ENCODE results near the gene ASTN2. TPM values are rescaled to one million over a fixed set of nuclear protein-coding genes. Genes with fewer than 3 reads are reported as not detected.

Gene ASTN2
- polyA plus RNA-seq, 1 experiment: 12.8 TPM

DNA sequence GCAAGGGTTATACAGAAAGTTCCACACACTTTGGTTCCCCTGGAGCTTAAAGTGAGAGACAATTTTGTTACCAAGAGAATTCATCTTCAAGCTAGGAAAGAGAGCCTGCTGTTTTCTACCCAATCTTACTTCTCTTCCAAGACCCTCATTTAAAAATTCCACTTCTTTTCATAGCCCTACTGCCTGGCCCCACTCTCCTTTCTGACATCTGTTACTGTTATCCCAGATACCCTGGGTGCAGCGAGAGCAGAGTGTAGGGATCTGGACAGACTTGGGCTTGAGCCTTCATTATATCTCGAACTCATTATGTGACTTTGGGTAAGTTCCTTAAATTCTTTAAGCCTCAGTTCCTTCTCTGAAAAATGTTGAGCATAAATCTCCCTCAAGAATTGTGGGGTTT, 263.1 kb downstream of the ASTN2 start:
- Histone ChIP-seq H3K27me3 (ENCODE audit: control insufficient read depth, insufficient read depth, low read length) (no peaks in the 10 kb centered on the region), H3K36me3 (ENCODE audit: control insufficient read depth, insufficient read depth, low read length) (no peaks in the 10 kb centered on the region), H3K4me3 (ENCODE audit: low read depth, low read length) (no peak overlapping the region)
- no peak for DNase-seq (ENCODE audit: low read depth)
- POLR2A ChIA-PET: no interaction called here
- CTCF ChIA-PET: no interaction called here
- TF ChIP-seq, protein P1, sequence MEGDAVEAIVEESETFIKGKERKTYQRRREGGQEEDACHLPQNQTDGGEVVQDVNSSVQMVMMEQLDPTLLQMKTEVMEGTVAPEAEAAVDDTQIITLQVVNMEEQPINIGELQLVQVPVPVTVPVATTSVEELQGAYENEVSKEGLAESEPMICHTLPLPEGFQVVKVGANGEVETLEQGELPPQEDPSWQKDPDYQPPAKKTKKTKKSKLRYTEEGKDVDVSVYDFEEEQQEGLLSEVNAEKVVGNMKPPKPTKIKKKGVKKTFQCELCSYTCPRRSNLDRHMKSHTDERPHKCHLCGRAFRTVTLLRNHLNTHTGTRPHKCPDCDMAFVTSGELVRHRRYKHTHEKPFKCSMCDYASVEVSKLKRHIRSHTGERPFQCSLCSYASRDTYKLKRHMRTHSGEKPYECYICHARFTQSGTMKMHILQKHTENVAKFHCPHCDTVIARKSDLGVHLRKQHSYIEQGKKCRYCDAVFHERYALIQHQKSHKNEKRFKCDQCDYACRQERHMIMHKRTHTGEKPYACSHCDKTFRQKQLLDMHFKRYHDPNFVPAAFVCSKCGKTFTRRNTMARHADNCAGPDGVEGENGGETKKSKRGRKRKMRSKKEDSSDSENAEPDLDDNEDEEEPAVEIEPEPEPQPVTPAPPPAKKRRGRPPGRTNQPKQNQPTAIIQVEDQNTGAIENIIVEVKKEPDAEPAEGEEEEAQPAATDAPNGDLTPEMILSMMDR (IDR thresholded peaks at IDR 0.05; ENCODE audit: insufficient read depth, low read depth, low read length): no peak

DNA sequence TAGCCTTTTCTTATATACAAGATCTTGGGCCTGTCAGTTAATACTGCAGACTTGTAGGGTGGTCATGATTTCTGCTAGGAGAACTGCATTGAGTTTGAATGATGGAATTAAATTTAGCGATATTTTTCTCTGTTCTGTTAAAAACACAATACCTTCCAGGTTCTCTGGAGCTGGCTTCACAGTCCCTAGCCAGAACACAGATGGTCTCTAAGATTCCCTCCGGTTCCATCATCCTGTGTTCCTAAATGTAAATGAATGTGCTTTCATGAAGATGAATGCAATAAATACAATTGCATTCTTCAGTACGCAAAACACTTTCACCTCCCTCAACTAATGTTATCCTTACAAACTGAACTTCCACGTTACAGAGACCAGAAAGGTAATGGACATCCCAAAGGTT, 264.9 kb downstream of the ASTN2 start:
- ChIA-PET POLR2A (no interaction called here), CTCF (no interaction called here)
- no peaks in the 10 kb centered on the region for H3K27me3 ChIP-seq (ENCODE audit: control insufficient read depth, insufficient read depth, low read length)
- no peak for DNase-seq (ENCODE audit: low read depth)
- no peak overlapping the region for H3K4me3 ChIP-seq (ENCODE audit: low read depth, low read length)
- TF ChIP-seq, protein P1 (IDR thresholded peaks at IDR 0.05; ENCODE audit: insufficient read depth, low read depth, low read length): no peak
- H3K36me3 ChIP-seq (ENCODE audit: control insufficient read depth, insufficient read depth, low read length): no peaks in the 10 kb centered on the region

DNA sequence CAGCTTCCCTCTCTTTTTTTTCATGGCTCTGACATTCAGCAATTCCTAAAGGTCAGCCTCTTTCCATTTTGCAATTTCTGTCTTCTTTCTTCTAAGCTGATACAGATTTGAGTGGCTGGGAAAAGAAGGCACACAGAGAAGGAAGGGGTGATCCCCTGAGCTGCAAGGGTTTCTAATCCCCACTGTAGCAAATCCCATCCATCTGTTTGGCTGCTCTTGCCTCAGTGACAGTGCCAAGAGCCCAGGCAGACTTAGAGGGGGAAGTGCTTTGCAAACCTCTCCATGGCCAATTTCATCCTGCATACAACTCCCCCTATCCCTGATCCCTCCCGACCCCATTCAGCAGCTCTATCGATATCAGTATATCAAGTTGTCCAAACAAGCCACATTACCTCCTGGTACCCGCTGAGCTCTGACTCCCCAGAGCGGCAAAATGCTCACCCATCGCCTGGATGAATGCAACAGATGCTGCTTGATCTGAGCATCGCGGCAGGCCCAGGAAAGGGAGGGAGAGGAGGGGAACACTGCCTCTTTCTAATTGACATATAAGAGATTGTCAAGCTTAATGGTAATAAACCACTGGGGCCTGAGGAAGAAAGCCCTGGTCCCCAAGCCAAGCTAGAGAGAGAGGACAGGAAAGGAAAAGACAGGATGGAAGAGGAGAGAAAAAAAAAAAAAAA, 268.9 kb downstream of the ASTN2 start:
- TF ChIP-seq, protein P1 (IDR thresholded peaks at IDR 0.05; ENCODE audit: insufficient read depth, low read depth, low read length): no peak

DNA sequence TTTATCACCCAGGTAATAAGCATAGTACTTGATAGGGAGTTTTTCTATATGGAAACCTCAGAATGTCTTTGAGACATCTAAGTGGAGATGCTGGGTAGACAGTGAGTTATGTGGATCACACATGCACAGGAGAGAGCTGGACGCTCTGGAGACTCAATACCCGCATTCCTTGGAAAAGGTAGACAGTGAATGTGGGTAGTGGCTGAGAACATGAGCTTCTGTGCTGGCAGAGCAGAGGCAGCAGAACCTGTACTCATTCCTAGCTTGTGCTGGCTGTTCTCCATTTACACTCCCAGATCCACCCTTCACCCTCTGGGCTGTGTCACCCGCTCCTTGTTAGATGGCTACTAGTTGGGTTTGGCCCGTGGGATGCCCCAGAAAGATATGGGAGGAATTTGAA, 269.8 kb downstream of the ASTN2 start:
- POLR2A ChIA-PET: no interaction called here
- DNase-seq (ENCODE audit: low read depth): no peak
- H3K36me3 ChIP-seq (ENCODE audit: control insufficient read depth, insufficient read depth, low read length): no peaks in the 10 kb centered on the region
- H3K4me3 ChIP-seq (ENCODE audit: low read depth, low read length): no peak overlapping the region
- CTCF ChIA-PET: no interaction called here
- H3K27me3 ChIP-seq (ENCODE audit: control insufficient read depth, insufficient read depth, low read length): no peaks in the 10 kb centered on the region
- TF ChIP-seq, protein P1 (IDR thresholded peaks at IDR 0.05; ENCODE audit: insufficient read depth, low read depth, low read length): no peak

More for the DNA sequence above, 268.9 kb downstream of the ASTN2 start:
- H3K27me3 ChIP-seq (ENCODE audit: control insufficient read depth, insufficient read depth, low read length): no peaks in the 10 kb centered on the region
- no peak overlapping the region for H3K4me3 ChIP-seq (ENCODE audit: low read depth, low read length)
- no peak for DNase-seq (ENCODE audit: low read depth)
- H3K36me3 ChIP-seq (ENCODE audit: control insufficient read depth, insufficient read depth, low read length): no peaks in the 10 kb centered on the region
- CTCF ChIA-PET: no interaction called here
- POLR2A ChIA-PET: no interaction called here

DNA sequence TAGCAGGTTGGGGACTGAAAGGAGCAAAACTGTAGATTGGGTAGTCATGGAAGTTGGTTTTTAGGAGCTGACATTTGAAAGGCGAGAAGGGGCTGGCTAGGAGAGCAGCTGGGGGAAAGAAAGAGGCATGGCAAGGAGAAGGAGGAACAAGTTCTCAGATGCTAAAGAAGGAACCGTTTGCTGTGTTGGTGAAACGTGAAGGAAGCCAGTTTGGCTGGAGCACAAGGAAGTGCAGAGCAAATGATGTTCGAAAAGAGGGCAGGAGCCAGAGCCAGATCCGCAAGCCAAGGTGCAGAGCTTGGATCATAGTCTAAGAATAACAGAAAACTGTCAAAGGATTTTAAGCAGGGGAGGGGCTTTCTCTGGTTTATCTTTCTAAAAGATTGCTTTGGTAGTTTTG, 276.6 kb downstream of the ASTN2 start:
- POLR2A ChIA-PET: no interaction called here
- CTCF ChIA-PET: no interaction called here

More for the DNA sequence above, 276.6 kb downstream of the ASTN2 start:
- TF ChIP-seq, protein P1 (IDR thresholded peaks at IDR 0.05; ENCODE audit: insufficient read depth, low read depth, low read length): no peak
- Histone ChIP-seq H3K4me3 (ENCODE audit: low read depth, low read length) (no peak overlapping the region), H3K36me3 (ENCODE audit: control insufficient read depth, insufficient read depth, low read length) (no peaks in the 10 kb centered on the region), H3K27me3 (ENCODE audit: control insufficient read depth, insufficient read depth, low read length) (no peaks in the 10 kb centered on the region; the same call in 1 of the 2 replicates)
- no peak for DNase-seq (ENCODE audit: low read depth)
